ENCODE results near the gene DISP2.

DNA sequence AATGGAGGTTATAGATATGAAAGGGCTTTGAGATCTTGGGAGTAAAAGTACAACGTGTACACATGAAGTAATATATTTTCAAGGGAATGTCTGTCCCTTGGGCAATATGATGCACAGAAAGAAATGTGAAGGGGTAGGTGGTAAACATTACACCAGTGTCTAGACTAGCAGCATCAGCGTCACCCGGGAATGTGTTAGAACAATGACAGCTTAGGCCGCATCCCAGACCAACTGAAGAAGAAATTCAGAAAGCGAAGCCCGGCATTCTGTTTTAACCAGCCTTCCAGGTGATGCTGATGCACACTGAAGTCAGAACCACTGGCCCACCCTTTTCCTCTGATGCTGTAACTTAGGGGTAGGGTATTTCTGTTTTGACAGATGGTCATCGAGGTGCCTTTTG is 28.2 kb upstream of the DISP2 start:
- TF ChIP-seq, protein P1, sequence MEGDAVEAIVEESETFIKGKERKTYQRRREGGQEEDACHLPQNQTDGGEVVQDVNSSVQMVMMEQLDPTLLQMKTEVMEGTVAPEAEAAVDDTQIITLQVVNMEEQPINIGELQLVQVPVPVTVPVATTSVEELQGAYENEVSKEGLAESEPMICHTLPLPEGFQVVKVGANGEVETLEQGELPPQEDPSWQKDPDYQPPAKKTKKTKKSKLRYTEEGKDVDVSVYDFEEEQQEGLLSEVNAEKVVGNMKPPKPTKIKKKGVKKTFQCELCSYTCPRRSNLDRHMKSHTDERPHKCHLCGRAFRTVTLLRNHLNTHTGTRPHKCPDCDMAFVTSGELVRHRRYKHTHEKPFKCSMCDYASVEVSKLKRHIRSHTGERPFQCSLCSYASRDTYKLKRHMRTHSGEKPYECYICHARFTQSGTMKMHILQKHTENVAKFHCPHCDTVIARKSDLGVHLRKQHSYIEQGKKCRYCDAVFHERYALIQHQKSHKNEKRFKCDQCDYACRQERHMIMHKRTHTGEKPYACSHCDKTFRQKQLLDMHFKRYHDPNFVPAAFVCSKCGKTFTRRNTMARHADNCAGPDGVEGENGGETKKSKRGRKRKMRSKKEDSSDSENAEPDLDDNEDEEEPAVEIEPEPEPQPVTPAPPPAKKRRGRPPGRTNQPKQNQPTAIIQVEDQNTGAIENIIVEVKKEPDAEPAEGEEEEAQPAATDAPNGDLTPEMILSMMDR (IDR thresholded peaks at IDR 0.05) = no peak
- no peak for TF ChIP-seq POLR2A (IDR thresholded peaks at IDR 0.05)
